HG02885 (cell line): ENCODE results near the gene NSUN7.
A peak's percentile ranks its signal among the peaks of the same experiment; 100 is the strongest.

ENCODE experiments used
- ATAC-seq: cut with Tn5 transposase; IDR thresholded peaks from one replicate; pipeline ENCODE4 v1.9.1; 2021; ENCODE audit warnings: mild to moderate bottlenecking; ENCODE audit not compliant: unreplicated experiment, poor library complexity

NSUN7 gene

DNA sequence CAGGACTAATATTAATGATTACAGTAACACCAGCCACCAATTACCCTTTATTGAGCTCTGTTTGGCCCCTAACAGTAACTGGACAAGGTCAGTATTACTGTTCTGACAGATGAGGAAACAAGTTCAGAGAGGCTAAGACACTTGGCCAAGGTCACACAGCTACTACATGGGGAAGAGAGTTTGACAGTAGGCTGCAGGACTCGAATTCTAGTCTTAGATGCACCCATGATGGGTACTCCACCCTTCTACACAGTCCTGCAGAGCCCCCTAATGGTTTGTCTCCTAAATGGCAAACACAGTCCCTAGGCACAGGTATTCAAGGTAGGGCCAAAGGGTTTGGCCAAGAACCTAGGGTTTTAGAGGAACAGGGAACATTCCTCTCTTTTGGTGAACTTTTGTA, 93.9 kb downstream of the NSUN7 start:
- peak; percentile 46 for ATAC-seq

DNA sequence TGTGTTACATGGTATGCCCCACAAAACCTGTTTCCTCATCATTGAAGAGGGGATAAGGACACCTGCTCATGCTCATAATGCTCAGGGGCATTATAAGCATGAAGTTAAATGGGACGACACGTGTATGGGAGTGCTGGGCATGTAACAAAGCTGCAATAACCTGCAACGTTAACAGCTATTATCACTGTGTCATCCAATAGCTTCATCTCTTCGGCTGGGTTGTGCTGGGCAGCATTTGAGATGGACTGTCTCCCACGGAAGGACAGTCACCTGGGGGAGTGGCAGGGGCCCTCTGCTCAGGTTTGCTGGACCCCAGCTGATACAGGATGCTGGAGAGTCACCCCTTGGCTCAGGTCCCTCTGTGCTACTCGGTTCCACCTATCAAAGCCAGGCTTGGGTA, 94.5 kb downstream of the NSUN7 start:
- no peak for ATAC-seq

DNA sequence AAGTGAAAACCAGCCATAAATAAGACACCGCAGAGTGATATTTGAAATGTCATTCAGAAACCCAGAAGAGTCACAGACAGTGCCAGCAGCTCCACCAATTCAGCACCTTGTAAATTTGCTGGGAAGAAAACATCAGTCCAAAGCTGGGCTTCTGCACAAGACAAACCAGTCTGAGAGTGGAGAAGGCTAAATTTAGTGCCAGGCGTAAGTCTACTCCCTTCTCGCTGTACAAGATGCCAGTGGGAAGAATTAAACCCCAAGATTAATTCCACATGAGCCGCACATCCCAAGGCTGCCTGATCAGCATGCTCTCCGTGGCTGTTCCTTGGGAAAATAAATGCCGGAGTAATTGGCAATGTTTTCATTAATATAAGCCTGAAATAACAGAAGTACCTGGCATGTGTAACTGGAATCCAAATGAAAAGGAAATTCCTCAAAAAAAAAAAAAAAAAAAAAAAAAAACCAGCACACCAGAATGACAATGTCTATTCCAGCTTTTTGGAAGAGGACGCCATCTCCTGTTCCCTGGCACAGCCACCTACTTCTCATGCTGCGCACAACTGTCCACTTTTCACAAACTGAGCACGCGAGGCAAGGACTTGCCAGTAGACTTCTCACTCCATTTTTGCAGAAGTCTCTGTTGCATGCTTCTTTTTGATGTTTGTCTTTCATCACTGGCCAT, 95.5 kb downstream of the NSUN7 start:
- no peak for ATAC-seq

DNA sequence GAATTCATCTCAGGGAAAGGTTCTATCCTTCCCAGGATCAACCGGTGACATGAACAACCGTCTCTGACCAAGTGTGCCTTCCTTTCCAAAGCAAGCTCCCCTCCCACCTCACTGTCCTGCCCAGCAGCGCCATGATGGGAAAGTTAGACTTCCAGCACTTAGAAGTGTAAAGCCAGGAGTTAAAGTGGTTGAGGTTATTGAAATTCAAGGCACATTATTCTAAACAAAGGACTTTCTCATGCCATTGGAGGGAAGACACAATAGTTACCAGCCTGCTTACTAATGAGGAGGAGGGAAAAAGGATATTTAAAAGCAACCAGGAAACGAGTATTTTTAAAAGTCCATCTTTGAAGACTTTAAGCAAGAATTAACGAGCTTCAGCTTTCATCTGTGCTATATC, 96.8 kb downstream of the NSUN7 start:
- ATAC-seq = no peak

DNA sequence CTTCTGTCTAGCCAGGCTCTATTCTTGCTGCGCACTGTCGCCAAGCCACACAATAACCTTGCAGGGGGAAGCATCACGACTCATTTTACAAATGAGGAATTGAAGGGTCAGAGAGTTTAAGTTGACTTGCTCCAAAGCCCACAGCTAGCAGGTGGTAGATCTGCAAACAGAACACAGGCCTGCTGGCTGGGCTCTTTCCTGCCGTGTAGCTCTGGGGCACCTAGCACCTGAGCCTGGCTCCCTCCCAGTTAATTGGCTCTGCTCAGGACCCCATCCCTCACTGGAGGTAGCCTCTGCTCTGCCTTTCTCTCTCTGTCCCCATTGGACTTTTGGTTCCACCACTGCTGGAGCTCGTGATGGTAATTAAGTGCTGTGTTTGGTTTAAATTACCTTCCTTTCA, 98.5 kb downstream of the NSUN7 start:
- ATAC-seq = no peak

DNA sequence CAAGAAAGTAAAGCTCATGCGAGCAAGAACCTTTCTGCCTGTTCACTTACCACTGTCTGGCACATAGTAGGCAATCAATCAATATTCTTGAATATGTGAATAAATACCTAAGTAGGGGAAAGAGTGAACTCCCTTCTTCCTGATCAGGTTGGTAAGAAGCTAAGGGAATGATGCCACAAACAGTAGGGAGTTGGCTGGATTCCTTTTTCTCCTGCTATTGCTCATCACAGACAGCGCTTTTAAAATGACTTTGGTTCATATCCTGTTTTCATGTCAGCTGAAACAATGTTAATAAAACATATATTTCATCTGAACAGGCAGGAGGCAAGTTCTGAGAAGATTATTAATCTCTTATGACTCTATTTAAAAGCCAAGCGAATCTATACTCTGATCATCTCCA, 99.2 kb downstream of the NSUN7 start:
- no peak for ATAC-seq

DNA sequence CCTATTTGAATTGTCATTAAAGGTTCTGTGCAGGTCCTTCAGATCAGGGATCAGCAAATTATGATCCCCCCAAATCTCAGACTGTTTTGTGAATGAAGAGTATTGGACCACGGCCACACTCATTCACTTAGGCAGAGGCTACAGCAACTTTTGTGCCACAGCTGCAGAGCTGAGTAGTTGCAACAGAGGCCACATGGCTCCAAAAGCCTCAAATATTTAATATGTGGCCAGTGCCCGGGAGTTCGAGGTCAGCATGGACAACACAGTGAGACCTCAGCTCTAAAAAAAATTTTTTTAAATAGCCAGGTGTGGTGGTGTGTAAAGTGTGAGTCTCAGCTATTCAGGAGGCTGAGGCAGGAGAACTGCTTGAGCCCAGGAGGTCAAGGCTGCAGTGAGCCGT, 100.7 kb downstream of the NSUN7 start:
- no peak for ATAC-seq

DNA sequence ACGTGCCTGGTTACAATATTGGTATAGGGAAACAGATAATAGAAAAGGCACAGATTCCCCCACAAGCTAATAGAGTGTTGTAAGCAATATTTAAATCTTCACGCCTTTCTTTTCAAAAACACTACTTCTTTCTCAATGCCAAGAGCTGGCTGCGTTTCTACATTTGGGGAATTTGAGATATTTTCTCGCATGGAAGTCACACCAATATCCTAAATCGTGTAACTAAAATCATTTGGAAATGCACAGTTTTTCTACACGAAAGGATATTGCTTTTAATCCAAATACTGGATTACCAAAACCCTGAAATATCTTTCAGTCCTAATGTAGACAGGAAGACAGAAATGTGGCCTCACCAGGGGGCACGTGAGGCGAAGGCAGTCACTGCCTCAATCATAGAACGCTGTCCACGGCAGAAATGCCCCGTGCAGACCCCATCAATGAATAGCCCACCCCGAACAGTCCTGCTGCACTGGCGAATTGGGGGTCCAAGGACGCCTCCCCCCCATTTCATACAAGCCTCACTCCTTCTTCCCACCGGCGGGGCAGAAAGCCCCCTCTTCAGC, 106.6 kb downstream of the NSUN7 start:
- peak; percentile 2 for ATAC-seq

DNA sequence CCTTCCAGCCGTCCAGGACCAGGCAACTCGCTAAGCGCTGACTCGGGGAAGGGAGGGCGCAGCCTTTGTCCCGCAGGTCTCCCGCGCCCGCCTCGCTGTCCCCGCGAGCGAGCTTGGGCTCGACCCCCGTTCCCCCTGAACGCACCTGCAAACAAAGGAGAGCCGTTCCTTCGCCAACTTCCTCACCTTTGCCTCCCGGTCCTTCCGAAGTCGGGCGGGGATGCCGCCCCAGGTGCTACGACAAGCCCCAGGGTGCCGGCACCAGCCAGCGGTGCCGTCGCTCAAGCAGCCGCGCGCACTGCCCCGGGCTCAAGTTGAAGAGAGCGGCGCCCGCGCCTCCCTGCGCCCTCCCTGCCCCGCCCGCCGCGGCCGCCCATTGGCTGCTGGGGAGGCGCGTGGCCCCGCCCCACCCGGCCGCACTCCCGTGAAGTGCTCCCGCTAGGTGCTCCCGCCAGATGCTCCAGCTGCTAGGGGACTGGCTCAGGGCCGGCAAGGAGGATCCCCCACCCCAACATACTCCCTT, 107.1 kb downstream of the NSUN7 start:
- ATAC-seq = peak; percentile 96

DNA sequence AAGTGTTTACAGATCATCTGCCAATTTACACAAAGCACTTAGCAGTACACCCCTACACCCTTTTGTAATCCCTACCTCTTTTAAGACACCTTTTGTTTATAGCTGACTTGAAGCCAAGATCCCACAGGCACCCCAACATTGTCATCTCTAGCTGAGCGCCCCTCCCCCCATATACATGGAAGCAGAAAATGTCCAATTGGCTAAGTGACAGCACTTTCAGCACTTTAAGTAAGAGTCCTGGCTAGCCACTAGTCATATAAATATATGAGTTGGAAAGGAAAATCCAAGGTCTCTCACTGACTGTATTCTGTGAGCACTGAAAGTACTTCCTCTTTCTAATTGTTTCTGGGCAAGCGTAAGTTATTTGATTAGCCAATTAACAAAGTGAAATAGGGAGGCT, 108.2 kb downstream of the NSUN7 start:
- ATAC-seq = no peak

DNA sequence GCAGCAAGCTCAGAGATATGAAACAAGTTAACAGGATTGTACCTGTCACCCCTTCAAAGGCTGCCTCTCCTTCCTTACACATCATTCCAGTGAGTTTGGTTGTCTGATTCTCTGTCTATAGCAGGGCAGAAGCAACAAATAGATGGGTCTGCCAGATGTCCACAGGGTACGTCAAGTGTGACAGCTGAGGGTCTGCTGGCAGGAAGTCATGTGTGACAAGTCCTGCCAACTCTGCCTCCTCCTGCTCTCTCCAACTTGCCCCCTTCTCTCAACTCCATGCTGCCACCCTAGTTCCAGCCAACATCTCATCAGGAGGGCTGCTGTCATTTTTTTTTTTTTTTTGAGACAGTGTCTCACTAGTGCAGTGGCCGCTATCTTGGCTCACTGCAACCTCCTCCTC, 109.2 kb downstream of the NSUN7 start:
- ATAC-seq = no peak
